ENCODE measurements around the gene SCIN.

GRCh38 chr7:12529971-12530710, 40.4 kb upstream of the SCIN start:
- TF ChIP-seq CTCF (IDR thresholded peaks at IDR 0.05; ENCODE audit: borderline replicate concordance, extremely low read depth, low read length, poor library complexity, severe bottlenecking) = no peak
- TF ChIP-seq EZH2 (IDR thresholded peaks at IDR 0.05; ENCODE audit: borderline replicate concordance, low read depth, low read length, severe bottlenecking) = no peak

Measured in DND-41 (cell line).